ENCODE results near the gene PER3. TPM values are rescaled to one million over a fixed set of nuclear protein-coding genes. Genes with fewer than 3 reads are reported as not detected.

PER3 gene
- total RNA-seq, 1 experiment from 2014 or later, result 5.8 TPM

- H3K36me3 ChIP-seq (ENCODE audit: control insufficient read depth in 1 of 2, insufficient read depth in 2 of 2, low read length in 2 of 2), result peaks cover 0 to 15% of the 10 kb centered on the region in 2 experiments; a peak in 2 of 4 replicates
- no TSS peak for BruUV-seq (replicated peaks)
- H3K4me2 ChIP-seq (ENCODE audit: low read length), result no peak overlapping the region; the same call in 1 of the 2 replicates
- no peaks in the 10 kb centered on the region for H3K27me3 ChIP-seq (ENCODE audit: insufficient read depth, low read length)
- H3K79me2 ChIP-seq (ENCODE audit: insufficient read depth, low read length), result peaks cover 36% of the 10 kb centered on the region
- no peaks in the 10 kb centered on the region for H4K20me1 ChIP-seq (ENCODE audit: insufficient read depth)
- H3K4me3 ChIP-seq (replicated peaks in 1 of 2; ENCODE audit: low read depth in 1 of 2, low read length in 2 of 2), result no peak overlapping the region
- no peak overlapping the region for H2AFZ ChIP-seq (ENCODE audit: low read depth, low read length, poor library complexity, severe bottlenecking)
- peaks cover 4 to 12% of the 10 kb centered on the region in 2 experiments; a peak in 3 of 4 replicates for H3K4me1 ChIP-seq (ENCODE audit: control insufficient read depth in 1 of 2, insufficient read depth in 2 of 2, low read length in 2 of 2)
- H3K9me2 ChIP-seq (ENCODE audit: insufficient read depth), result no peaks in the 10 kb centered on the region
- ATAC-seq, result no peak
- ChIA-PET CTCF (interaction anchor here (1.3 kb wide), 1 partner anchor 14 kb away, joined by 4 read pairs; no protein-coding TSS in a partner anchor), POLR2A (no interaction called here), RAD21 (ENCODE audit: low non-redundant PET in 1 of 2, low total read pairs in 2 of 2, uncharacterized antibody in 2 of 2, unreplicated experiment in 2 of 2) (no interaction called here)
- H3K9me3 ChIP-seq (ENCODE audit: control insufficient read depth in 1 of 2, insufficient read depth in 1 of 2, low read depth in 1 of 2, low read length in 2 of 2), result no peaks in the 10 kb centered on the region
- no peak overlapping the region for H3K9ac ChIP-seq (ENCODE audit: low read length)
- no peak overlapping the region for H3K27ac ChIP-seq (ENCODE audit: low read depth, low read length)
- intact Hi-C loops (cut with micrococcal nuclease), result no loop called here
- no peak for TF ChIP-seq ELF1 (IDR thresholded peaks at IDR 0.05; ENCODE audit: borderline replicate concordance, low read depth)
- DNase-seq (ENCODE audit: low read depth, low spot score), result no peak
Observed at GRCh38 chr1:7769673-7770412, 14.2 kb upstream of the PER3 start.

GRCh38 chr1:7770669-7770996 lies 13.5 kb upstream of the PER3 start:
- intact Hi-C loops (cut with micrococcal nuclease), result no loop called here
- ChIA-PET CTCF (no interaction called here), RAD21 (ENCODE audit: low non-redundant PET in 1 of 2, low total read pairs in 2 of 2, uncharacterized antibody in 2 of 2, unreplicated experiment in 2 of 2) (no interaction called here), POLR2A (no interaction called here)
- H3K27me3 ChIP-seq (ENCODE audit: insufficient read depth, low read length), result no peaks in the 10 kb centered on the region
- BruUV-seq (replicated peaks), result no TSS peak
- no peaks in the 10 kb centered on the region for H3K9me3 ChIP-seq (ENCODE audit: control insufficient read depth in 1 of 2, insufficient read depth in 1 of 2, low read depth in 1 of 2, low read length in 2 of 2)
- peak overlapping the region; percentile 82 to 94 for H3K4me3 ChIP-seq (replicated peaks in 1 of 2; ENCODE audit: low read depth in 1 of 2, low read length in 2 of 2)
- DNase-seq (ENCODE audit: low read depth, low spot score), result no peak
- TF ChIP-seq CEBPB (IDR thresholded peaks at IDR 0.05; ENCODE audit: low read depth) (no peak), EZH2phosphoT487 (IDR thresholded peaks at IDR 0.05; ENCODE audit: borderline replicate concordance) (no peak), POLR2AphosphoS5 (IDR thresholded peaks at IDR 0.05; ENCODE audit: low read depth, low read length) (no peak), ZBTB33 (IDR thresholded peaks at IDR 0.05; ENCODE audit: extremely low read depth, insufficient replicate concordance, low read length) (no peak), SRF (IDR thresholded peaks at IDR 0.05; ENCODE audit: low read depth) (no peak)
- peak; percentile 7; the same call in 1 of the 2 replicates for ATAC-seq
- no peak overlapping the region for H3K9ac ChIP-seq (ENCODE audit: low read length)
- H3K4me2 ChIP-seq (ENCODE audit: low read length), result peak overlapping the region; percentile 94
- H3K36me3 ChIP-seq (ENCODE audit: control insufficient read depth in 1 of 2, insufficient read depth in 2 of 2, low read length in 2 of 2), result peaks cover 0 to 15% of the 10 kb centered on the region in 2 experiments; a peak in 2 of 4 replicates
- peaks cover 40% of the 10 kb centered on the region for H3K79me2 ChIP-seq (ENCODE audit: insufficient read depth, low read length)
- H2AFZ ChIP-seq (ENCODE audit: low read depth, low read length, poor library complexity, severe bottlenecking), result peak overlapping the region; percentile 68
- peak overlapping the region; percentile 26; the same call in 1 of the 2 replicates for H3K27ac ChIP-seq (ENCODE audit: low read depth, low read length)
- H3K9me2 ChIP-seq (ENCODE audit: insufficient read depth), result no peaks in the 10 kb centered on the region
- H4K20me1 ChIP-seq (ENCODE audit: insufficient read depth), result no peaks in the 10 kb centered on the region
- peaks cover 4 to 12% of the 10 kb centered on the region in 2 experiments; a peak in 3 of 4 replicates for H3K4me1 ChIP-seq (ENCODE audit: control insufficient read depth in 1 of 2, insufficient read depth in 2 of 2, low read length in 2 of 2)

Measured in HCT116 (cell line).